ENCODE data around the gene MYO1B.

Gene MYO1B

DNA sequence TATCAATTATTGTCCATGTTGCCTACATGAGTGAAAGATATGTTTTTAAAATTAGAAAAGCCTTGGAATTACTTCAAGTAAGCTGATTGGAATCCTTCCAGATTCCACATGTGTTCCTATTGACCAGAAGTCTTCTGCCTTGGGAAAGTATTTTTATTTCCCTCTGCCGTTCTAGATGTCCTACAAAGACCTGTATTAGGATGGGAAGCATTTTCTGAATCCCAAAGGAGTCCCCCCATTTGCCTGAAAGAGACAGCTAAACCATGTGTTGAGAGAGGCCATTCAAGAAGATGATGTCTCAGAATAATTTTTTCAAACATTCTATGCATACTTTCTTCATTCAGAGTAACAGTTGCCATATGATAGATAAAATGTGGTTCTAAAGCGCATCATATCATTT, 19.0 kb upstream of the MYO1B start:
- no peak for DNase-seq (ENCODE audit: low read depth in 2 of 2)

DNA sequence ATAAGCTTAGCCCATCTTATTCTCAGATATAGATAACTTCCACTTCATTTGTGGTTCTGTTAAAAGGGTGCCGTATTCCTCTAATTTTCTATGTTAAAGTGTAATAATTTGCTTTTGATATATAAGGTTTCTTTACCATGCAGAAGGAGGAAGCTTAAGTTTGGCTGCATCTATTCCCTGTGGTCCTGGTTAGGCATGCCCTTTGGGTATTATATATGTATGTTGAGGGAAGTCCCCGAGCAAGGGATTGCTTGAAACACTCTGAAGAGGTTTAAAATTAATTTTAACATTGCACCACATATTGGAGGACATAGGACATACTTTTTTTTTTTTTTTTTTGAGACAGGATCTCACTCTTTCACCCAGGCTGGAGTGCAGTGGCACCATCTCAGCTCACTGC, 16.9 kb upstream of the MYO1B start:
- no peak for DNase-seq (ENCODE audit: low read depth in 2 of 2)

DNA sequence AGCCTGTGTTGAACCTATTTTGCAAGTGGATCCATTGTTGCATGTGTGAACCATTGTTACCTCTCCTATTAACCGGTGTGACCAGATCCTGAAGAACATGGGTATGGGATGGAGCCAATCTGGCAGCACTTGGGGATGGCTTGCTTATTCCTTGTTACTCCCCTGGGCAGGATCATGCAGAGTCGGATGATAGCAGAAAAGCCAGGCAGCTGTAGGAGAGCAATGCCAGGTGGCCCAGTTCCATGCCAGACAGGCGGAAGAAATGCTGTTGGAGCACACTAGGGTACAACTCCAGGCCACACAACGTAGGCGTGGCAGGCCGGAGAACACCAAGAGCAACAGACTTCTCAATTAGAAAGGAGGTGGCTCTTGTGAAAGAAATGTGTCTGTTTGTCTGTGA, 16.3 kb upstream of the MYO1B start:
- DNase-seq (ENCODE audit: low read depth in 2 of 2): no peak

DNA sequence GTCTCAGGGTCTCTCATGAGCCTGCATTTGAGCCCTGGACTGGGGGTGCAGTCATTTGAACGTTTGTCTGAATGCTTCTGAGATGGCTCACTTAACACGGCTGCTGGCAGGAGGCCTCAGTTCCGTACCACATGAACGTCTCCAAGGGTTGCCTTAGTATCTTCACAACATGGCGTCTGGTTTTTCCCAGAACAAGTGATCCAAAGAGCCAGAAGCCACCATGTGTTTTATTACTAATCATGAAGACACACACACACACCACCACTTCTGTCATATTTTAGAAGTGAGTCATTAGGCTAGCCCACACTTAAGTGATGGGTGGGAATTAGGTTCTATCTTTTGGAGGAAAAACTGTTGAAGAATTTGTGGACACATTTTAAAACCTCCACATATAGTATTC, 15.0 kb upstream of the MYO1B start:
- no peak for DNase-seq (ENCODE audit: low read depth in 2 of 2)

DNA sequence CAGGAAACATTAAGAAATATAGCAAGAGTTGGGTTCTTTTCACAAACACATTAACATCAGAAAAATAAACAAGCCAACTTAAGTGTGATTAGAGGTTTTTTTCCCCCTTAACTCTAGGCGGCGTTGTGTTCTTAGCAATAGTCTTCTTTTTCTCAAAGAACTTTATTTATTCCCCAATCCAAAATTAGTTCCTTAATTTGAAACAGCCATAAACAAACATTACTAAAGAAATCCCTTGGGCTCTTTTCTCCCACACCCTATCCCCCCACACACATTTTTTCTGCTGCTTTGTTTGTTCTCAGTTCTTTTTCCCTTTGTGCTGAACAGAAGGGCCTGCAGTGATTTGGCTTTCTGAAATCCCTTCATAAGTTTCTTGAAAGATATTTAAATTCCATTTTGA, 13.2 kb upstream of the MYO1B start:
- DNase-seq (ENCODE audit: low read depth in 2 of 2): no peak

DNA sequence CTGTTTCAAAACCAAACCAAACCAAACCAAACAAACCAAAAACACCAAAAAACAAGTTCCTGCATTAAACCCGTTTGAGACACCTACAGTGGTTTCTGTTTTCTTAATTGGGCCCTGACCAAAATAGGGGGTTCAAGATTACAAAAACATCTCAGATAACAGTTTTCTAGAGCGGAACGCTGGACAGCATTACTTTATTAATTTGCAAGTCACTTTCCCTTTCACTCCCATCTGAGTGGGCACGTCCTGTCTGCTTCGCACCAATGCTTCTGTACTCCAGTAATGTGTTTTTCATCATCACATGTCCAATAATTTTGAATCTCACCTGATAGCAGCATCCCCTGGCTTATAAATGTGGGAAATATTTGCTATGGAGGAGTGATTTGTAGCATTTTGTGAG, 11.7 kb upstream of the MYO1B start:
- no peak for DNase-seq (ENCODE audit: low read depth in 2 of 2)

DNA sequence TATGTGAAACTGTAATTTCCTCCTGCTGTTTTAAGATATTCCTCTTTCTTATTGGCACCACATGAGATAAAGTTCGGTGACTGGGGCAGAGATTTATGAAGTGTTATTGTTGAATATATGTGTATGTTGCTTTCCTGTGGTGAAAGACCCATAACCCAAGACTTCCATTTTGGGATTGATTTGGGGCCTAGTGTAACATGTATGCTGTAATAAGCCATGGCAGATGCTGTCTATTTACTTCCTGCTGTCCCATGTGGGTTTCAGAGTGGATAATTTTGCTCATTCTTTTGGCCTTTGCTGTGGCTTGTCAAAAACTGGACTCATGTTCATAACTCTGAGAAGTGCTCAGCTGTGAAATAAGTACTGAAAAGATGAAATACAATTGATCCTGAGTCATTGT, 10.8 kb upstream of the MYO1B start:
- DNase-seq (ENCODE audit: low read depth in 2 of 2): no peak

DNA sequence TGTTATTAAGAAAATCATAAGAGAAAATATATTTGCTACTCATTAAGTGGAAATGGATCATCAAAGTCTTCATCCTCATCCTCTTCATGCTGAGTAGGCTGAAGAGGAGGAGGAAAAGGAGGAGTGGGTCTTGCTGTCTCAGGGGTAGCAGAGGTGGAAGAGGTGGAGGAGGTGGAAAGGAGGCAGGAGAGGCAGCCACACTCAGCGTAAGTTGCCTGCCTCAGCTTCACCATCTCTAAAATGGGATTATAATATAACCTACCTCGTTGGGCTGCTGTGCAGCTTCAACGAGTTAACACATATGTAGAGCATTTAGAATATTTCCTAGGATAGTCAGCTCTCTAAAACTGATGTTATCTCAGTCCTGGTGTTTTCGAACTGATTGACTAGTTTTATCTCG, 4.3 kb upstream of the MYO1B start:
- no peak for DNase-seq (ENCODE audit: low read depth in 2 of 2)

DNA sequence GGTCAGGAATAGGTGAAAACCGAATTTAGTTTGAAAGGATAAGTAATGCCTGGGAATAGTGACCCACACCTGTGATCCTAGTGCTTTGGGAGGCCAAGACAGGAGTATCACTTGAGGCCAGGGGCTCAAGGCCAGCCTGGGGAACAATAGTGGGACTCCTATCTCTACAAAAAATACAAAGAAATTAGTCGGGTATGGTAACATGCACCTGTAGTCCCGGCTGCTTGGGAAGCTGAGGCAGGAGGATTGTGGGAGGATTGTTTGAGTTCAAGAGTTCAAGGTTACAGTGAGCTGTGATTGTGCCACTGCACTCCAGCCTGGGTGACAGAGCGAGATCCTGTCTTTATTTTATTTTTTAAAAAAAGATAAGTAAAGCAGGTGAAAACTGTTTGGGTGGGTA, 3.8 kb upstream of the MYO1B start:
- DNase-seq (ENCODE audit: low read depth in 2 of 2): no peak

DNA sequence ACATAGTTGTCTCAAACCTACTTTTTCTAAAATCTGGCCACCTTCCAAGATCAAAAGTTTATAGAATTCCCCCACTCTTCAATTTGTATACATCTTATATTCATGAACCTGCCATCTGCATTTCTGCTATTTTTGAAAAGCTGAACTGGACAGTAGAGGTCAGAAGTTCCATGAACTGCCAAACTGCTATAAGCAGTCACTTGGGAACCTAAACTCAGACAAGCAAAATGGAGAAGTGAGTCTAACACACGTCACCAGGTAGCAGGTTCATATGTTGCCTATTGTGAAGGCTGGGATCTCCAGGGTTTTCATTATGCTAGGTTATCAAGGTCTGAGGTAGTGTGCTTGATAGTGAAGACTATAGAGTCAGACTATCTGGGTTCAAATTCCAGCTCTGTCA, 2.0 kb upstream of the MYO1B start:
- DNase-seq (ENCODE audit: low read depth in 2 of 2): no peak

DNA sequence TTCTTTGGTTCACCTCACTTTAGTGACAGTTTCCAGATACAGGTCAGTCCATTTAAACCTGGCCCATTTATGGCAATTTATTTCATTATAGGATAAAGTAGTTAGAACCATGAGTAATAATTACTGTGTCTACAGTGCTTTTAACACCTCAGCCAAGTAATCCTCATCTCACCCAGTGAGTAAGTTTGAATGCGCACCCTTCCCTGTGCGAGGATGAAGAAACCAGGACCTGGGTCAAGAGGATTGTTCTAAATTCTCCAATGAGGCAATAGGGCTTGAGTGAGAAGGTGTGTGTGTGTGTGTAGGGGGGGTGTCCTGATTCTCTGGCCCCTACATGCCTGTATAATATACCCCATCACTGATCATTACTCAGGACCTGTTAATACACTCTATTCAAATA, 854 bp upstream of the MYO1B start:
- DNase-seq (ENCODE audit: low read depth in 2 of 2): no peak

DNA sequence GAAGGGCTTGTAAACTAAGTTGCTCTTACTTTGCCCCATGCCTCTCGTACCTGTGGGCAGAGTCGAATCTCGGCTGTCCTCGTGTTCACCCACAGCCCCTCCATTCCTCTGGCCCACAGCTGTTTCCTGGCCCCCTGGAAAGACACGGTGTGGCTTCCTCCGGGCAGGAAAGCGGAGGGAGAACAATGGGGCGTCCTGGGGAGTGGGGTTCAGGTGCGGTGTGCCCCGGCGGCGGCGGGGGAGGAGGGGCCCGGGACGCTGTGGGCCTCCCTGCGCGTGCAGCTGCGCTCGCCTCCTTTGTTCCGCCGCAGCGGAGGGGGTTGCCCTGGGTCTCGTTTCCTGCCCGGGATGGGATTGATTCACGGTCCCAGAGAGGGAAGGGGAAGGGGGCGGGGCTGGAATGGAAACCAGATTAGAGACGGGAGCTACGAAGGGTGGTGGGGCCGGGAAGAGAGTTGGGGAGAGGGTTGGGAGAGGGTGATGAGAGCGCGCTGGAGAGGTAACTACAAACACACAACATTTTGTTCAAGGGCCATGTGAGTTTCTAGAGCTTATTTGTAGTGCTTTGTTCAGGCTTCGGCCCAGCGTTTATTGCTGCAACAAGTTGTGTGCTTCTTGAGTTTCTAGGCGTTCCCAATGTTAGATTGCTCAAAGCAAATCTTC, 796 bp downstream of the MYO1B start:
- DNase-seq (ENCODE audit: low read depth in 2 of 2): peak in 1 of 2 donors; percentile 11

DNA sequence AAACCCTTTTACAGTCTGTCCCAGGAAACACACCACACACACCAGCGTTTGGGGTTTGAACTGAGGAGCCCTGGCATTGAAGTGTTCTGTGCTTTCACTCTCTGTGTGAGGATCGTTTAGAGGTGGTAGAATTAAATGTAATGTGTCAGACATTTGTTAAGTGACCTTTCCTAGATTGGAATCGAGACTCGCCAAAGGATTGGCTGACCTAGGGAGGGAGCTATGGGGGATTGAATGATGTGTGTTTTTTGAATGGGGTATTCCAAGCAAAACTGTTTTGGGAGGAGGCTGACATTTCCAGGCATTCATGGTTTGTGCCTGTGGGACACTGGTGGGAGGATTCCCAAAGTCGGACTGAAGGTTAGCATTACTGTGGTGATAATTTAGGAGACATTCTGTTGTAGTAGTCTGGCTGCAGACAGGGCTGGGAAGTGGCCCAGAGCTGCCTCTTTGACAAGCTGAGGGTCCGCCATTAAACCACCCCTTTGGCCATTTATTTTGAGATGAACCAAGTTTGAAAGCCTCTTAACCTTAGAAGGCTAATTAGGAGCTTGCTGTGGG, 1.7 kb downstream of the MYO1B start:
- no peak for DNase-seq (ENCODE audit: low read depth in 2 of 2)

DNA sequence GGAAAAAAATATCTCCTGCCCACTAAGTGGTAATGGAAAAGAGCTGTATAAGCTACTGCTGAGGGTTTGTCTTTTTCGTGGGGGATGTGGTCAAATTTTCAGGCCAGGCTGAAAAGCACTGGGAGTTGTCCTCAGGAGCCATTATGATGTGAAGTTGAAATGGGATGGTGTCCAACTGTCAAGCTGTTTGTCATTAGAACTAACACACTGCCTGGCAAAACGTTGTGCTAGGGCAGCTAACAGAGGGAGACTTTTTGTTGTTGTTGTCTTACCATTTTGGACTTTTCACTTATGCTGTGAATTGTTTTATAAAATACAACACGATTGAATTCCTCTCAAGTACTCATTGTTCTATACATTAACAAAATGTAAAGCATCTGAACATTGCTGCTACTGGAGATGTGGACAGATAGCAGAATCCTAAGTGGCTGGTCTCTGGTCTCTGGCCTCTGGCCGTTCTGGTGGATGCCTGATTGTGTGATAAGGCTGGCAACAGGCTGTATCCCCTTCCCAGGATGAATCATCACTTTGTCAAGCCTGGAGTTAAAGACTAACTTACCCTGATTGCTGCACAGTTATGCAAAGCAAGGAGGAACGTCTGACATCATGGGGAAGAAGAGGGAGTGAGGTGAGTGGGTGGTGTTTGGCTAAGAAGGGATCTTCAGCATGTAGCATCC, 2.3 kb downstream of the MYO1B start:
- no peak for DNase-seq (ENCODE audit: low read depth in 2 of 2)

DNA sequence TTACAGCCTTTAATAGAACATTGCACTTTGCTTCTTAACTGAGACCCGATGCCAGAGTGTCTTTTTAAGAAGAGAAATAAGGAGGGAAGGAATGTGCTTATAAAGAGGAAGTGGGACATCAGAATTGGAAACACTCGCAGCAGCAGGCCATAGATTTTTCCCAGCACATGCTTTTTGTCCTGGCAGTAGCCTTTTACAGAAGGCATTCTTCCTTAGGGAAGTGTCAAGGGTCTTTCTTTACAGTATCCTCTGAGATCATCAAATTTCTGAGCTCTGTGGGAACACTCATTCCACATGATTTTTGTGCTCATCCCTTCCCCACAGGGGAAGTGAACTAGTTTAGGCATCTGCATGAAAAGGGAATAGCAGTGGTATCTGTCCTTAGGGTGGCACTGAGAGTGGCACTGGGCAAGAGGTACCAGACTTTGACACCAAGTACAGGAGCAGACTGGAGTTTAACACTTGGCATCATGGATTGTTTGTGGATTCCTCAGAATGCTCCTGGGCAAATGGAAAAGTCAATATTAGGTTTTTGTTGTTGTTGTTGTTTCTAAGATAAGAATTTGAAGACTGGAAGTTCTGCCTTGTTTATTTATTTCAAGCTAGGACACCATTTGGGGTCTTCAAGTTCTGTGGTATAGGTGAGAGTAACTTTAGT, 4.1 kb downstream of the MYO1B start:
- no peak for DNase-seq (ENCODE audit: low read depth in 2 of 2)

DNA sequence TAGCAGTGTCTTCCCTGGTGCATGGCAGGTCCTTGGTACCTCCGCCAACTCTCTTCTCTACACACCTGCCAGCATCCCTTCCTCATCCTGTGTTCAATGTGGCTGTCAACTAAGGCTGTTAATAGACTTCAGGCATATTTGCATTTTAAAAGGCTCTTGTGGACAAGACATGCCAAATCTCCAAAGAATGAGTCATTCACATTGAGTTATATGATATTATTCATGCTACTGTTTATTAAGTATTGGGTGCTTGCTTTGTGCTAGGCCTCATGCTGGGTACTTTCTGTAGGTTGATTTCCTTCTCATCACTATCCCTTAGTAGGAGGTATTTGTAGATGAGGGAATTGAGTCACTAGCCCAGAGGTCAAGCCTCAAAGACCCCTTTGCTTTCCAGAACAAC, 5.2 kb downstream of the MYO1B start:
- DNase-seq (ENCODE audit: low read depth in 2 of 2): no peak

DNA sequence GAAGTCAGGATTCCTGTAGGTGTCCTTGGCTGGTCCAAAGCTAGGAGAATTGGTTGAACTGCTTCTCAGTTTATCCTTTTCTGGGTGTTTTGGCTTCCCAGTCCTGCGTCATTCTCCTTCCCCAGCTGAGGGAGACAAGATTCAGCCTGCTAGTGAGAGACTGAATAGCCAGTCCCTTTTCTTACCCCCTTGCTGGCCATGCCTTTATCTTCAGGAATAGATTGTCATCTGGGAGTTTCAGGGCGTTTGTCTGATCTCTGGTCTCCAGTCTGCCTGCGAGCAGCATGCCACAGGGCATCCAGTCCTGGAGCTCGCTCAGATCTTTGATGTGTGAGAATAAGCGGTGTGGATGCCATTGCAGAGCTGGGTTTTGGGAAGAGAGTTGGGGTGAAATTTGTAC, 5.8 kb downstream of the MYO1B start:
- DNase-seq (ENCODE audit: low read depth in 2 of 2): no peak

DNA sequence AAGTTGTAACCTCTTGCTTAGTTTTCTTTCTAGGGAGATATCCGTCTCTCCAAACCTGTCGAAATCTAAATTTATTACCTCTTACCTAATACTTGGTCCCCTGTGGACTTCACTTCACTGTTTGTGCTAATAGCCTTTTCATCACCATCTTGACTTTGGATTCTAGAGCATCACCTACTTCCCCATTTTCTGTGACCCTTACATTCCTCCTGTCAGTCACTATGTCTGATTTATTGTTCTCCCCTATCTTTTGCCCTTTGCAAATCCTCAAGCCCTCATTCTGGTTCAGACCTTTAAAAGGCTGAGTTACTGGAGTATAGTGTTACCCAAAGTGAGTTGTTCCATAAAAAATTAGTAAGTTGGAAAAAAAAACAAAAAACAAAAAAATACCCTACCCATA, 7.5 kb downstream of the MYO1B start:
- DNase-seq (ENCODE audit: low read depth in 2 of 2): no peak

DNA sequence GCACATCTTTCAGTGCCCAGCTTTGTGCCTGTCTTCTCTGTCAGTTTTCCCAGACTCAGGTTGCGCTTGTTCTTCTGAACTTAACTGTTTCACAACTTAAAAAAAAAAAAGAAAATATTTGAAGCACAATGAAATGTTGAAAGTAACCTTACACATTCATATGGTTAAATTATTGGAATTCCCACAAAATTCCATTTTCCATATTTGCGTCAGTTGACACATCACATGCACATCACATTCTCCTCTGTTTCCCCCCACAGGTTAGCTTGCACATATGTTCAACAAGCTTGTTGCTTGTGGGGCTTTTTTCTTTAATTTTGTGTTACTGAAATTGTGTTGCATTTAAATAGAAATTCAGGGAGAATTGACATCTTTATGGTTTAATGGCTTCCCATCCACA, 8.3 kb downstream of the MYO1B start:
- no peak for DNase-seq (ENCODE audit: low read depth in 2 of 2)

DNA sequence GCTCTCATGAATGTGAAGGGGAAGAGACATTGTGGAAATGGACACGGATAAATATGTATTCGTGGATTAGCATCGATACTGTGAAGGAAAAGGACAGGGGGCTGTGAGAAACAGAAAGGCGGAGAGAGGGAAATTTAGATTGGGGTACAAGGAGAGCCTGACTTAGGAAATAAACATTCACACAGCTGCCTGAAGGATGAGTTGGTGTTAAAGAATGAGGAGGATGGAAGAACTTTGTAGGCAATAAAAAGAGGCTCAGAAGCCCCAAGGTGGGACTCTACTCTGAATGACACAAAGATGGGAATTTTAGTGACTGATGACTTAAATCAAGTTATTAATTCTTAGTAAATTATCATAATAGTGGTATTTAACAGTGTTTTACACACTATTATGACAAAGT, 10.1 kb downstream of the MYO1B start:
- DNase-seq (ENCODE audit: low read depth in 2 of 2): no peak

DNA sequence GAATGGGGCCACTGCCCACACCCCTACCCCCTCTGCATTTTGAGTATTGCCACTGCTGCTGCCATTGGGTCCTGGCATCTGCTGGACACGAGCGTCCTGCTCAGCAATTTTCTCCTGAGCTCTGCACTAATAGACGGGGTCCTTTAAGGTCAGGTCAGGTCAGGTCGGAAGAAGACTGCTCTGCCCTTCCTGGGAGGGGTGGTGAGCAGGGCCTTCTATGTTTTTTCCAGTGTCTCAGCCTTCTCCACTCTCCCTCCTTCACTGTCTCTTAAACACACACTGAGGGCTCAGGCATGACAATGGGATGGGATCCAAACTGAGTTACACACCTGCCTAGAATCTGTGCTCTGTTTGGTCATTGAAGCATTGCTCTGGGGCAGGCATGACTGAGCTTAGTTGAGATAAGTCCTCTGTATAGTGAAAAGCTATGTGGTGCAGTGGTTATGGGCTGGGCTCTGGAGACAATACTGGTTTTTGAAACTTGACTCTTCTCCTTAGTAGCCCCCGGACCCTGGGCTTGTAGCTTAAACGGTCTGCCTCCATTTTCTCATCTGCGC, 10.6 kb downstream of the MYO1B start:
- no peak for DNase-seq (ENCODE audit: low read depth in 2 of 2)

DNA sequence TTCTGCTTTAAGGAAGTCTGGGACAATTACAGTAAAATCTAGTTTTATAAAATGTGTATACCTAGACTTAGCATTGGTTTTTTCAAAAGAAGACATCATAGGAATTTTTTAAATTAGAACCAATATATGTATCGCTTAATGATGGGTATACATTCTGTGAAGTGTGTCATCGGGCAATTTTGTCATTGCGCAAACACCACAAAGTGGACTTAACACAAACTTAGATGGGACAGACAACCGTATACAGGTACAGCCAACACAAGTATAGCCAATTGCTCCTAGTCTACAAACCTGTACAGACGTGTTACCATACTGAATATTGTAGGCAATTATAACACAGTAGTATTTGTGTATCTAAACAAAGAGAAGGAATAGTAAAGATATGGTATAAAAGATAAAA, 12.7 kb downstream of the MYO1B start:
- DNase-seq (ENCODE audit: low read depth in 2 of 2): no peak

DNA sequence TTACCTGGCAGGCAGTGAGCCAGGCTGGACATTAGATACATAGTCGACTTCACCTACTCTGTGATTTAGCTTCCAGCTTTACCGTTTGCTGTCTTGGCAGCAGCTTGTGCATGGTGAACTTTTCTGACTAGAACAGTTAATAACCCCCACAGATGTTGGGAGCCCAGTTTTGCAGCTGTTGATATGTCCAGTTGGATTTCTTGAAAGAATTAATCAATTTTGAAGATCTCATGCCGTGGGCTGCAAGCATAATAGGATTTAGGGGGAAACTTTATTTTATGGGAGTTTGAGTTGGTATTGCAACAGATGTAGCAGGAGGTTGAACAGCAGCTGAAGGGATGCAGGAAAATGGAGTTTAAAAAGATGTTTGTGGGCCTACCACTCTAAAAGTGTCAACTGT, 13.8 kb downstream of the MYO1B start:
- no peak for DNase-seq (ENCODE audit: low read depth in 2 of 2)

All from stimulated activated CD8-positive, alpha-beta memory T cell treated with anti-CD3 and anti-CD28 coated beads, Interleukin-15, amount 100 ng/mL, for 48 hours (primary cell).